SHP77 treated with DMSO at 0.1 percent for 48 hours (cell line): ENCODE results near the gene PPA1.
"Not testable (repeated sequence)": the region's sequence is repeated elsewhere in the genome, so short reads cannot be mapped to it uniquely, and the experiment has no call there.

Experiments
- DNase-seq: peaks from one replicate; lab custom pipeline; 2025; lab: John Stamatoyannopoulos, UW

Gene PPA1

DNA sequence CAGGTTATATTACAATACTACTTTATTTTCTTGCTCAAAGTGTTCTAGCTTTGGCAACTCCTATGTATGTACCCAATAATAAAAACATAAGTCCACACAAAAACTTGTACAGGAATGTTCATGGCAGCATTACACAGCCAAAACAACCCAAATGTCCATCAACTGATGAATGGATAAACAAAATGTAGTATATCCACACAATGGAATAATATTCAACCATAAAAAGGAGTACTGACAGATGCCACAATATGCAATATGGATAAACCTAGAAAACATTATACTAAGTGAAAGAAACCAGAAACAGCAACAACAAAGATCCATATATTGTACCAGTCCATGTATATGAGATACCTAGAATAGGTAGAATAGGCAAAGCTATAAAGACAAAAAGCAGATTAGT is 21.0 kb downstream of the PPA1 start:
- no peak for DNase-seq

- no peak for DNase-seq
These were observed 26.5 kb downstream of the PPA1 start for GRCh38 chr10:70206762-70207161.

DNA sequence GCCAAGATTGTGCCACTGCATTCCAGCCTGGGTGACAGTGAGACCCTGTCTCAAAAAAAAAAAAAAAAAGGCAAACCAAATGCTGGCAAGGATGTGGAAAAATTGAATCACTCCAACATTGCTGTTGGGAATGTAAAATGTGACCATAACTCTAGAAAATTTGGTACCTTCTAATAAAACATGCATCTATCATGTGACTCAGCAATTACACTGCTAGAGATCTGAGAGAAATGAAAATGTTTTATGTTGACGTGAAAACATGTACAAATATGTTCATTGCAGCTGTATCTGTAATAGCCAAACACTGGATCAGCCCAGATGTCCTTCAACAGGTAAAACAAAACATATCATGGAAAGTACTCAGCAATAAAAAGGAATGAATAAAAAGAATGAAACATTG is 32.1 kb downstream of the PPA1 start:
- DNase-seq = no peak

DNA sequence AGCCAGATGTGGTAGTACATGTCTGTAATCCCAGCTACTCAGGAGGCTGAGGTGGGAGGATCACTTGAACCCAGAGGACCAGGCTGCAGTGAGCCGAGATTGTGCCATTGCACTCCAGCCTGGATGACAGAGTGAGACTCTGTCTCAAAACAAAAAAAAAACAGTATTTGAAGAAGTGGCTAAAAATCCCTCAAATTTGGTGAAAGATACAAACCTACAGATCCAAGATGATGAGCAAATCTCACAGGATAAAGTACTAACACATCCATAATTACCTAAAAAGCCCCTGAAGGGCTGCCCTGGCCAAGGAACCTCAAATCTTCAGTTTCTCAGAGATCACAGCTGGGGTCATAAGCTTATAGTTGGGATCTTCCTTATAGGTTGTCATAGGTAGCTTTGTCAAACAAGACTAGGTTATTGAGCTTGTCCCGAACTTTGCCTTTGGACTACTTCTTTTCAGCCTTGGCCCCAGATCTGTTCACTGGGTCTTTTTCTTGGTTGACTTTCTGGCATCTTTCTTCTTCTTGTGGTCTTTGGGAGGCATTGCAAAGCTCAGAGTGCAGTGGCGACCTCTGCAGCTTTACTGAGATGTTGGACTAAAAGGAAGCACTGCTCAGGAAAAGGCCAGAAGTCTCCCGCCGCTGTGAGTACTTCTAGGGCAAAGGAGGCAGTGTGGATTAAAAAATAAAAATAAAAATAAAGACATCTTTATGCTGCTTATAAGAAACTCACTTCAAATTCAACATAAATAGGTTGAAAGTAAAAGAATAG is 34.3 kb downstream of the PPA1 start:
- no peak for DNase-seq

DNA sequence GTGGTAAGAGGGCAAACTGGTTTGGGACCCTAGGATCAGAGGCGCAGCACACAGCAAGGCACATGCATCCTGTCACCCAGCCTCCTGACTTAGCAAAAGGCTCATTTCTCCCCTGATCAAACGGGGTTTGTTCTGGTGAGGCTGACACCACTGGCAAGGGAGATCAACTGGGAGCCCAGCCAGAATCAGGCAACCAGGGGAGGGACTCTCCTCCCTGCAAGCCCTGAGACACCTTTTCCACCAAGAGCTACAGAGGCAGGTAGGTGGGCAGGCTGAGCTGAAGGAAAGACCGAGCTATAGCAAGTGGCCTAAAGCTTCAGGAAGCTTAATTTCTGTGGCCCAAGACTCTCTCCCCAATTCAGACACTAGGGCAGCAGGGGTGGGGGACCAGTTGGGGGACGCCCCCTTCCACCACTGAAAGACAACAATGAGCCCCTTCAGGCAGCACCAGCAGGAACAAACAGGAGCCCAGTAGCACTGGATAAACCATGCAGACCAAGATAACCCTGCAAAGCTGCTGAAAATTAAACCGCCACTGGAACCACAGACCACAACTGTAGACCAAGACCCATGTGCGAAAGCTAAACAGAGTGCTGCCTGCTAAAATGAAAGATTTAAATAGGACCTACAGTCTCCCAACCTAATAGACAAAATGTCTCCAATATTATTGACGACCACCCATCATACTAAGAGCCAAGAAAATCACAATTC is 35.8 kb downstream of the PPA1 start:
- no peak for DNase-seq

DNA sequence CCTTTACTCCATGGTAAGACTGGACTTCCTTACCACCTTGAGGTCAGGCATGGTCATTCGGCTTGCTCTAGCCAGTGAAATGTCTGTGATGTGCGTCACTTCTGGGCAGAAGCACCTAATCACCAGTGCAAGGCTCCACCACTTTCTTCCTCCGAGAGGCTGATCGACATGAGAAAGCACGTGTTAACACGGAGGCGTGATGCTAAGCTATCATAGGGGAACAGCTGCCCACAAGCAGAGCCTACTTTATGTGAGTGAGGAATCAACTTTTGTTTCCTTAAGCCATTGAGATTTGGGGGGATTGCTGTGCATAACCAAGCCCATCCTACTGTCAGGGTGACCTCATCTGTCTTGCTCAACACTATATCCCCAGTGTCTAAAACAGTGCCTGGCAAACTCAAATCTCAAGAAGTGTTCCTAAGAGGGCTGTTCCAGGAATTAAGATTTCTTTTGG is 39.8 kb downstream of the PPA1 start:
- DNase-seq = no peak

- no peak for DNase-seq
These were observed 40.8 kb downstream of the PPA1 start for GRCh38 chr10:70192326-70192968.

DNA sequence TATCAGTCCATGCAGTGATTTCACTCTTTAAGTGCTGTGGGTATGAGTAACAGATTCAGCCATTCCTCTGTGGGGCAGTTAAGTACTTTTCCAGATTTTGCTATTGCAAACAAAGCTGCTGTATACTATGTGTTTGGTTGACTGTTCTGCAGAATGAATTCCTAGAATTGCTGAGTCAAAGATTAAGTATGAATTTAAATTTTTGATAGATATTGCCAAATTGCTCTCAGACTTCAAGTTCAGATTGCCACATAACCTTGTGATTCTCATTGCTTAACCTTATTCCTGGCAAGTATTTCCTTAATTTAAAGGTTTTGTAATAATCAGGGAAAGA is 41.3 kb downstream of the PPA1 start:
- no peak for DNase-seq

- DNase-seq = no peak
These were observed 41.9 kb downstream of the PPA1 start for GRCh38 chr10:70191161-70191971.

GRCh38 chr10:70190581-70190980 is 42.6 kb downstream of the PPA1 start:
- no peak for DNase-seq

DNA sequence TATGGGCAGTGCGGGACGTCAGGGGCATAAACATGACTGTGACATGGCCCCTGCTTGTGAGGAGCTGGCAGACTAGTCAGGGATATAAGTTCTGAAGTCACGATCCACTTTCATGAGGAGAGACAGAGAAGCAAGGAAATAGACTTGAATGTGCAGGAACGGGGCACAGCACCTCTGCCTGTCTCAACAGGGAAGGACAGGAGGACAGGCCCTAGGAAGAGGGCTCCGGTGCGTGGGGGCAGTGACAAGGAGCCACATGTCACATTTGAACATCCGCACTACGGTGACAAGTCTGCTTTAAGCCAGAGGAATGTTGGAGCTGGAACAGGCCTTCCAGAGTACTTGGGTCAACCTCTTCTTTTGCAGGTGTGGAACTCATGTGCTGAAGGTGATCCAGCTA is 43.1 kb downstream of the PPA1 start:
- DNase-seq = no peak

DNA sequence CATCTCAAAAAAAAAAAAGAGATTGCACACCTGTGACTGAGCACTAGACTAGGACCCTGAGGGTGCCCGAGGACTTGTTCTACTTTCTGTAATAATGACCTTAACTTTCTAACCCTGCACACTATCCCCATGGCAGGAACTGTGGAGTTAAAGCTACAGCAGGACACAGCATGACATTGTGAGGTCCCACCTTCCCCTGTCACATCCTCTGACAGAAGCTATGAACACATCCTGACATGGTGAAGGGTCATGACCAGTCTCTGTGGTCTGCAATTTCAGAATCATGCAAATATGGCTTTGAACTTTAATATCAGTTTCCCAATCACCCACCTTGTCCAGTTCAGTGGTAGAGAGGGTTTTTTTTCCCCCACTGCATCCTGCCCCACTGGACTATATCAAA is 44.5 kb downstream of the PPA1 start:
- no peak for DNase-seq

DNA sequence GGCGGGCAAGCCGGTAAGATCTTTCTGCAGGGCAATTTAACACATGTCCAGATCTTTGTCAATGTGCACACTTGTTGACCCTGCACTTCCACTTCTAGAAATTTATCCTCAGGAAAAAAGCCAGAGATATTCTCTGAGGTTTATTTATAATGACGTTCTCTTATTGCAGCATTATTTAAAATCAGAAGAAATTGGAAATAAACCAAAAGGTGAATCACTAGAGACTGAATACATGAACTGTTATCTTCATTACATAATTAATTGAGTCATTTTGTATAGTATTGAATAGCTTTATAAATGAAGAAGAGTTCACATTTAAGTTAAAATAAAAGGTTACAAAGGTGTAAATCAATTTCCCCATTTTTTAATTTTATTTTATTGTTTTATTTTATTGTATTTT is 46.7 kb downstream of the PPA1 start:
- DNase-seq = no peak

GRCh38 chr10:70186090-70186489 is 47.1 kb downstream of the PPA1 start:
- no peak for DNase-seq

DNA sequence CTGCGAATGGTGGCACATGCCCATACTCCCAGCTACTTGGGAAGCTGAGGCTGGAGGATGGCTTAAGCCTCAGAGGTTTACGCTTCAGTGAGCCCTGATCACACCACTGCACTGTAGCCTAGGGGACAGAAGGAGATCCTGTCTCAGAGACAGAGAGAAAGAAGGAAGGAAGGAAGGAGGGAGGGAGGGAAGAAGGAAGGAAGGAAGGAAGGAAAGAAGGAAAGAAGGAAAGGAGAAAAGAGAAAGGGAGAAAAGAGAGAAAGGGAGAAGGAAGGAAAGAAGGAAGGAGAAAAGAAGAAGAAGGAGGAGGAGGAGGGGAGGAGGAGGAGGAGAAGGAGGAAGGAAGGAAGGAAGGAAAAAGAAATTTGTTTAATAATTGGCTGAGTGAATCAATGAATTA is 49.9 kb downstream of the PPA1 start:
- no peak for DNase-seq

DNA sequence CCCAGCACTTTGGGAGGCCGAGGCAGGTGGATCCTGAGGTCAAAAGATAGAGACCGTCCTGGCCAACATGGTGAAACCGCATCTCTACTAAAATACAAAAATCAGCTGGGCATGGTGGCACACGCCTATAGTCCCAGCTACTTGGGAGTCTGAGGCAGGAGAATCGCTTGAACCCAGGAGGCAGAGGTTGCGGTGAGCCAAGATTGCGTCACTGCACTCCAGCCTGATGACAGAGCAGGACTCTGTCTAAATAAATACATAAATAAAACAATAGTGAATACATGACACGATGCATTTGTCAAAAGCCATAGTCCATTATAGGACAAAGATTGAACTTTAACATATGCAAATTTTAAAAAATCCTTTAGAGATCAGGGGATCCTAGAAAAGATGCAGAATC is 54.0 kb downstream of the PPA1 start:
- not testable (repeated sequence) for DNase-seq

GRCh38 chr10:70178139-70178725 is 55.0 kb downstream of the PPA1 start:
- no peak for DNase-seq

DNA sequence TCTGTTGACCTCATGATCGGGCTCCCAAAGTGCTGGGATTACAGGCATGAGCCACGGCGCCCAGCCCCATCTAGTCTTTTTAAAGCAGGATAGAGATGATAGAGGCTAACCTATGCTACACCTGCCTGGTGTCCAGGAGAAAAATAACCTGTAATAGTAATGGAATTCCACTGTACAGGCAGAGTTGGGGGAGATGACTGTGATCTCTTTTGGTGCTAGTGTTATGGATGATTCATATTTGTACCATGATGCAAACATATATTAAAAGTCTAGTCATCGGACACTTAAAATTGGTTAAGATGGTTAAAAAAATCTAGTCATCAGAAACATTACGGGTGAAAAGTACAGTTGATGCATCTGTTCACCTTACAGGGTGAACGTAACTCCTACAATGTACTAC is 56.8 kb downstream of the PPA1 start:
- no peak for DNase-seq

DNA sequence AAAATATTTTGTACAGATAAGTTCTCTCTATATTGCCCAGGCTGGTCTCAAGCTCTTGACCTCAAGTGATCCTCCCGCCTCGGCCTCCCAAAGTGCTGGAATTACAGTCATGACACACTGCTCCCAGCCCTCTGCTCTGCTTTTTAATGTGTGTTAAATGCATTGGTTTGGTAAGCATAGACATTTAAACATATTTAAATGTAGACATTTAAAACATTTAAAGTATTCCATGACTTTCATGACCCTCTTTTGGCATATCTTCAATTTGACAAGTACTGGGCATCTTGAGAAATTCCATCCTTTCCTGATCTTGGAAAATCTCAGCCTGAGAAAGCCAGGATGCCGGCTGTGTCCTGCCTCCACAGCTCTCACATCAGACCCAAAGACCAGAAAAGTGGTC is 57.7 kb downstream of the PPA1 start:
- no peak for DNase-seq

- DNase-seq = no peak
These were observed 59.0 kb downstream of the PPA1 start for GRCh38 chr10:70174058-70174741.

- no peak for DNase-seq
These were observed 63.4 kb downstream of the PPA1 start for GRCh38 chr10:70169649-70170364.
